Panc1 (cell line): ENCODE measurements around the gene PPP1R27. TPM values are rescaled to one million over a fixed set of nuclear protein-coding genes. Genes with fewer than 3 reads are reported as not detected.

Experiments
- ATAC-seq: fragments of 200-7000 bp; cut with Tn5 transposase; 2 replicates; pipeline ENCODE4 v1.9.1; 2020; ENCODE audit warnings: mild to moderate bottlenecking, moderate library complexity
- BruUV-seq: library from RNA; stranded (reverse); fragments of 400-500 nt; replicated peaks from 2 replicates; lab custom pipeline; 2021; lab: Mats Ljungman, UMichigan
- CTCF ChIA-PET: fragments of 300-600 bp; sonication (Branson Sonifier 250); formaldehyde crosslinking; loops from one replicate; lab custom pipeline; 2022; ENCODE audit warnings: antibody characterized with exemption; lab: Charles Lee
- POLR2A ChIA-PET: fragments of 300-600 bp; sonication (Branson Sonifier 250); formaldehyde crosslinking; loops from one replicate; lab custom pipeline; 2022; ENCODE audit warnings: antibody characterized with exemption; lab: Charles Lee
- DNase-seq: peaks from one replicate; pipeline ENCODE4 v3.0.0-alpha.2; 2010; ENCODE audit warnings: low read depth, low spot score
- H3K27ac ChIP-seq: 2 replicates; pipeline ENCODE4 v1.5.1; 2011; ENCODE audit warnings: mild to moderate bottlenecking, low read length, inconsistent platforms
- H3K27me3 ChIP-seq: fragments of 200-500 bp; sonication (Bioruptor generic); 2 replicates; pipeline ENCODE4 v1.6.0; 2014; ENCODE audit warnings: low read length, inconsistent platforms; ENCODE audit not compliant: control insufficient read depth, insufficient read depth
- H3K36me3 ChIP-seq: fragments of 200-500 bp; sonication (Bioruptor generic); 2 replicates; pipeline ENCODE4 v1.5.1; 2014; ENCODE audit warnings: inconsistent platforms, mild to moderate bottlenecking, low read length, moderate library complexity; ENCODE audit not compliant: control insufficient read depth, insufficient read depth
- H3K4me1 ChIP-seq: 2 replicates; pipeline ENCODE4 v1.5.1; 2011; ENCODE audit warnings: inconsistent platforms, mild to moderate bottlenecking, low read length, moderate library complexity; ENCODE audit not compliant: control insufficient read depth, insufficient read depth
- H3K4me3 ChIP-seq, 2 experiments: 2 replicates each; pipeline ENCODE4 v1.5.1; 2011 to 2012; ENCODE audit warnings: low read depth in 2 of 2, low read length in 2 of 2, mild to moderate bottlenecking in 2 of 2, inconsistent platforms in 1 of 2, moderate library complexity in 1 of 2
- H3K9me3 ChIP-seq: fragments of 200-500 bp; sonication (Bioruptor generic); 2 replicates; pipeline ENCODE4 v1.5.1; 2014; ENCODE audit warnings: low read depth, mild to moderate bottlenecking, inconsistent platforms, low read length, moderate library complexity; ENCODE audit not compliant: control insufficient read depth, insufficient read depth
- POLR2AphosphoS5 ChIP-seq: IDR thresholded peaks from 2 replicates; pipeline ENCODE4 v1.6.1; 2012; ENCODE audit warnings: mild to moderate bottlenecking, low read depth, low read length, moderate library complexity
- REST ChIP-seq, 2 experiments: IDR thresholded peaks; 2 replicates each; pipeline ENCODE4 v1.6.1; 2011 to 2012; ENCODE audit warnings: low read depth in 2 of 2, control low read depth in 1 of 2, low read length in 1 of 2, mild to moderate bottlenecking in 1 of 2, moderate library complexity in 1 of 2; ENCODE audit not compliant: insufficient read depth in 1 of 2
- SIN3A ChIP-seq: IDR thresholded peaks from 2 replicates; pipeline ENCODE4 v1.6.1; 2012; ENCODE audit warnings: low read depth, mild to moderate bottlenecking, low read length, moderate library complexity, borderline replicate concordance; ENCODE audit not compliant: insufficient read depth
- TCF7L2 ChIP-seq: IDR thresholded peaks from 2 replicates; pipeline ENCODE4 v1.6.1; 2011; ENCODE audit warnings: mild to moderate bottlenecking, low read depth, low read length, inconsistent platforms
- in situ Hi-C: cut with HindIII; loops from 2 replicates; pipeline ENCODE4 v1.10.0; 2016; ENCODE audit warnings: low sequenced_read_pairs, low pct_unique_long_range_greater_than_20kb
- intact Hi-C: fragments of 100-400 bp; cut with micrococcal nuclease; formaldehyde crosslinking; loops from one replicate; pipeline ENCODE4 v1.10.0; 2022; ENCODE audit not compliant: unreplicated experiment
- total RNA-seq: library from RNA; stranded (reverse); gene quantifications from one replicate; pipeline ENCODE4 v1.2.1, GENCODE V29; 2021; ENCODE audit not compliant: unreplicated experiment
- TF ChIP-seq, protein P1 (sequence below): fragments of 450-650 bp; IDR thresholded peaks from 2 replicates; pipeline ENCODE4 v1.5.1; 2017; ENCODE audit warnings: mild to moderate bottlenecking

The PPP1R27 gene
- total RNA-seq, 1 experiment from 2014 or later, result not detected

GRCh38 chr17:81810476-81810875 is 24.4 kb downstream of the PPP1R27 start:
- in situ Hi-C loops, result no loop called here
- BruUV-seq, result no TSS peak

DNA sequence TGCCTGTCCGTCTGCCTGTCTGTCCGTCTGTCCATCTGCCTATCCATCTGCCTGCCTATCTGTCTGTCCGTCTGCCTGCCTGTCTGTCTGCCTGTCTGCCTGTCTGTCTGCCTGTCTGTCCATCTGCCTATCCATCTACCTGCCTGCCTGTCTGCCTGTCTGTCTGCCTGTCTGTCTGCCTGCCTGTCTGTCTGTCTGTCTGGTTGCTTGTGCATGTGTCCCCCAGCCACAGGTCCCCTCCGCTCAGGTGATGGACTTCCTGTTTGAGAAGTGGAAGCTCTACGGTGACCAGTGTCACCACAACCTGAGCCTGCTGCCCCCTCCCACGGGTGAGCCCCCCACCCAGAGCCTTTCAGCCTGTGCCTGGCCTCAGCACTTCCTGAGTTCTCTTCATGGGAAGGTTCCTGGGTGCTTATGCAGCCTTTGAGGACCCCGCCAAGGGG is 25.3 kb downstream of the PPP1R27 start:
- no peak overlapping the region for H3K4me3 ChIP-seq
- intact Hi-C loops (no loop called here), in situ Hi-C loops (no loop called here)
- CTCF ChIA-PET, result no interaction called here
- DNase-seq, result no peak
- H3K4me1 ChIP-seq, result peaks cover 5% of the 10 kb centered on the region
- H3K27me3 ChIP-seq, result no peaks in the 10 kb centered on the region; the same call in 1 of the 2 replicates
- no peaks in the 10 kb centered on the region for H3K9me3 ChIP-seq
- ATAC-seq, result no peak
- no TSS peak for BruUV-seq
- H3K36me3 ChIP-seq, result no peaks in the 10 kb centered on the region
- no peak overlapping the region for H3K27ac ChIP-seq
- TF ChIP-seq POLR2AphosphoS5 (no peak), REST (IDR thresholded peaks at IDR 0.05; ENCODE audit: insufficient read depth in 1 of 2, low read depth in 2 of 2, low read length in 1 of 2) (no peak)
- POLR2A ChIA-PET, result no interaction called here

More at GRCh38 chr17:81810476-81810875, 24.4 kb downstream of the PPP1R27 start:
- ChIA-PET POLR2A (no interaction called here), CTCF (no interaction called here)
- Histone ChIP-seq H3K27ac (no peak overlapping the region), H3K4me1 (peaks cover 4% of the 10 kb centered on the region), H3K36me3 (no peaks in the 10 kb centered on the region), H3K9me3 (no peaks in the 10 kb centered on the region), H3K4me3 (no peak overlapping the region), H3K27me3 (no peaks in the 10 kb centered on the region; the same call in 1 of the 2 replicates)
- ATAC-seq (no peak), DNase-seq (no peak)
- TF ChIP-seq TCF7L2 (no peak), REST (IDR thresholded peaks at IDR 0.05; ENCODE audit: insufficient read depth in 1 of 2, low read depth in 2 of 2, low read length in 1 of 2) (no peak), POLR2AphosphoS5 (no peak), SIN3A (no peak)
- TF ChIP-seq, protein P1, sequence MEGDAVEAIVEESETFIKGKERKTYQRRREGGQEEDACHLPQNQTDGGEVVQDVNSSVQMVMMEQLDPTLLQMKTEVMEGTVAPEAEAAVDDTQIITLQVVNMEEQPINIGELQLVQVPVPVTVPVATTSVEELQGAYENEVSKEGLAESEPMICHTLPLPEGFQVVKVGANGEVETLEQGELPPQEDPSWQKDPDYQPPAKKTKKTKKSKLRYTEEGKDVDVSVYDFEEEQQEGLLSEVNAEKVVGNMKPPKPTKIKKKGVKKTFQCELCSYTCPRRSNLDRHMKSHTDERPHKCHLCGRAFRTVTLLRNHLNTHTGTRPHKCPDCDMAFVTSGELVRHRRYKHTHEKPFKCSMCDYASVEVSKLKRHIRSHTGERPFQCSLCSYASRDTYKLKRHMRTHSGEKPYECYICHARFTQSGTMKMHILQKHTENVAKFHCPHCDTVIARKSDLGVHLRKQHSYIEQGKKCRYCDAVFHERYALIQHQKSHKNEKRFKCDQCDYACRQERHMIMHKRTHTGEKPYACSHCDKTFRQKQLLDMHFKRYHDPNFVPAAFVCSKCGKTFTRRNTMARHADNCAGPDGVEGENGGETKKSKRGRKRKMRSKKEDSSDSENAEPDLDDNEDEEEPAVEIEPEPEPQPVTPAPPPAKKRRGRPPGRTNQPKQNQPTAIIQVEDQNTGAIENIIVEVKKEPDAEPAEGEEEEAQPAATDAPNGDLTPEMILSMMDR, result no peak
- intact Hi-C loops, result no loop called here
